GM12878 (cell line): Measurements from ENCODE around the gene GPR68. TPM values are rescaled to one million over a fixed set of nuclear protein-coding genes. Genes with fewer than 3 reads are reported as not detected.

Source experiments
- ATAC-seq: fragments of 200-7000 bp; cut with Tn5 transposase; 3 replicates; pipeline ENCODE4 v1.9.1; 2020; ENCODE audit warnings: mild to moderate bottlenecking, moderate library complexity
- BruUV-seq: library from RNA; stranded (reverse); fragments of 400-500 nt; replicated peaks from 2 replicates; lab custom pipeline; 2021; lab: Mats Ljungman, UMichigan
- CTCF ChIA-PET: fragments of 300-600 bp; sonication (Branson Sonifier 250); formaldehyde crosslinking; extraction: SDS; loops from one replicate; lab custom pipeline; 2021; ENCODE audit warnings: inconsistent platforms; lab: Yijun Ruan, JAX
- POLR2A ChIA-PET: fragments of 350-600 bp; formaldehyde crosslinking; extraction: SDS; loops from one replicate; lab custom pipeline; 2021; ENCODE audit warnings: inconsistent platforms; lab: Charles Lee
- RAD21 ChIA-PET: fragments of 300-600 bp; sonication (Branson Sonifier 250); formaldehyde crosslinking; loops from one replicate; lab custom pipeline; 2023; ENCODE audit warnings: antibody characterized with exemption; ENCODE audit not compliant: unreplicated experiment; lab: Charles Lee
- SMC1A ChIA-PET: fragments of 300-600 bp; sonication (Branson Sonifier 250); formaldehyde crosslinking; loops from one replicate; lab custom pipeline; 2023; ENCODE audit not compliant: unreplicated experiment, uncharacterized antibody; lab: Charles Lee
- DNase-seq: peaks from one replicate; pipeline ENCODE4 v3.0.0-alpha.2; 2011; ENCODE audit warnings: low read depth, low spot score
- FAIRE-seq: peaks from 3 replicates; lab custom pipeline; 2011; peaks lifted over from hg19 to GRCh38; lab: Jason Lieb, UNC
- H2AFZ ChIP-seq: 2 replicates; pipeline ENCODE4 v1.6.0; 2011; ENCODE audit warnings: low read depth, low read length, control low read depth; ENCODE audit not compliant: control insufficient read depth
- H3K27ac ChIP-seq: 2 replicates; pipeline ENCODE4 v1.5.1; 2011; ENCODE audit warnings: control low read depth; ENCODE audit not compliant: control insufficient read depth, insufficient read depth
- H3K27me3 ChIP-seq, 2 experiments: replicated peaks in 1 of 2; 2 replicates each; pipeline versions ENCODE4 v1.6.0 to v1.6.1; 2011; ENCODE audit warnings: low read length in 1 of 2; ENCODE audit not compliant: control insufficient read depth in 2 of 2, insufficient read depth in 2 of 2
- H3K36me3 ChIP-seq, 2 experiments: 2 replicates each; pipeline ENCODE4 v1.5.1; 2011; ENCODE audit warnings: low read length in 1 of 2; ENCODE audit not compliant: control insufficient read depth in 2 of 2, insufficient read depth in 2 of 2
- H3K4me1 ChIP-seq: 2 replicates; pipeline ENCODE4 v1.6.1; 2011; ENCODE audit warnings: mild to moderate bottlenecking, low read length, moderate library complexity, mixed read lengths; ENCODE audit not compliant: control insufficient read depth, insufficient read depth
- H3K4me2 ChIP-seq: 2 replicates; pipeline ENCODE4 v1.6.0; 2011; ENCODE audit warnings: control low read depth; ENCODE audit not compliant: control insufficient read depth, insufficient read depth
- H3K4me3 ChIP-seq: fragments of 200-600 bp; sonication (generic); 2 replicates; pipeline ENCODE4 v1.5.1; 2016
- H3K79me2 ChIP-seq: 2 replicates; pipeline ENCODE4 v1.6.0; 2011; ENCODE audit warnings: low read length; ENCODE audit not compliant: control insufficient read depth, insufficient read depth
- H3K9ac ChIP-seq: 2 replicates; pipeline ENCODE4 v1.8.0; 2011; ENCODE audit warnings: low read length, control low read depth, mixed read lengths; ENCODE audit not compliant: control insufficient read depth, insufficient read depth
- H3K9me3 ChIP-seq: replicated peaks from 3 replicates; pipeline ENCODE4 v1.5.1; 2011; ENCODE audit warnings: mild to moderate bottlenecking, low read length; ENCODE audit not compliant: control insufficient read depth, insufficient read depth
- H4K20me1 ChIP-seq: 2 replicates; pipeline ENCODE4 v1.6.0; 2011; ENCODE audit not compliant: control insufficient read depth, insufficient read depth
- ATF2 ChIP-seq: IDR thresholded peaks from 2 replicates; pipeline ENCODE4 v1.6.1; 2012; ENCODE audit warnings: low read length, inconsistent platforms
- MEF2B ChIP-seq: fragments of 450-650 bp; IDR thresholded peaks from 2 replicates; pipeline ENCODE4 v1.6.1; 2018; ENCODE audit warnings: mild to moderate bottlenecking, moderate library complexity; ENCODE audit not compliant: partially characterized antibody, poor library complexity, severe bottlenecking
- NFIC ChIP-seq: IDR thresholded peaks from 2 replicates; pipeline ENCODE4 v1.6.1; 2012; ENCODE audit warnings: low read depth, mild to moderate bottlenecking, inconsistent platforms, low read length, moderate library complexity
- NR2F1 ChIP-seq: fragments of 450-650 bp; conservative IDR thresholded peaks from 2 replicates; pipeline ENCODE4 v1.6.1; 2017; ENCODE audit warnings: mild to moderate bottlenecking
- POLR2AphosphoS2 ChIP-seq: IDR thresholded peaks from 2 replicates; pipeline ENCODE4 v1.6.1; 2011; ENCODE audit warnings: low read depth, mild to moderate bottlenecking, low read length, improper control_type of control experiment, moderate library complexity
- RAD21 ChIP-seq: IDR thresholded peaks from 2 replicates; pipeline ENCODE4 v1.6.1; 2011; ENCODE audit warnings: mild to moderate bottlenecking, low read depth, low read length, moderate library complexity; ENCODE audit not compliant: insufficient read depth
- RB1 ChIP-seq: fragments of 450-650 bp; formaldehyde crosslinking; IDR thresholded peaks from 2 replicates; pipeline ENCODE4 v1.6.1; 2017; ENCODE audit warnings: mild to moderate bottlenecking, borderline replicate concordance
- RELA ChIP-seq: fragments of 450-650 bp; IDR thresholded peaks from 2 replicates; pipeline ENCODE4 v1.8.0; 2014; ENCODE audit warnings: borderline replicate concordance; ENCODE audit not compliant: partially characterized antibody
- SREBF2 ChIP-seq: IDR thresholded peaks from 2 replicates; pipeline ENCODE4 v1.6.1; 2012; ENCODE audit warnings: mild to moderate bottlenecking, low read length
- STAT1 ChIP-seq: fragments of 450-650 bp; conservative IDR thresholded peaks from 2 replicates; pipeline ENCODE4 v1.6.1; 2014; ENCODE audit warnings: antibody characterized with exemption, mild to moderate bottlenecking
- YY1 ChIP-seq: IDR thresholded peaks from 2 replicates; pipeline ENCODE4 v1.6.1; 2011; ENCODE audit warnings: low read depth, mild to moderate bottlenecking, low read length
- WGBS: methylation state at CpG from one replicate; pipeline ENCODE4 v1.1.6; 2016; ENCODE audit warnings: low lambda C conversion rate; ENCODE audit not compliant: insufficient replicate concordance, insufficient coverage; ENCODE audit errors: missing lambda C conversion rate; 5-methylcytosine and 5-hydroxymethylcytosine counted together
- in situ Hi-C: fragments of 300-500 bp; cut with MboI; formaldehyde crosslinking; loops from 9 replicates; pipeline ENCODE4 v1.14.3; 2018; ENCODE audit warnings: mixed read lengths
- intact Hi-C: fragments of 100-400 bp; cut with micrococcal nuclease; formaldehyde crosslinking; loops from one replicate; pipeline ENCODE4 v1.14.2; 2022; ENCODE audit not compliant: unreplicated experiment
- polyA plus RNA-seq, 11 experiments: library from polyadenylated mRNA; depleted of rRNA in 4 of 11; unstranded in 6 of 11; stranded (reverse) in 5 of 11; fragments of >200 nt; fragmentation: Nextera tagmentation in 4 of 11; fragmentation: Illumina TruSeq in 1 of 11; extraction: Ambion mirVana in 4 of 11; extraction: Trizol in 1 of 11; gene quantifications; 1 replicate in 1 of 11; 2 replicates in 10 of 11; pipeline versions ENCODE4 v1.2.1 to v1.2.3, GENCODE V29; 2011 to 2016; ENCODE audit warnings: inconsistent platforms in 2 of 11, missing spikeins in 2 of 11, low read depth in 1 of 11
- total RNA-seq, 4 experiments: library from RNA; depleted of rRNA in 3 of 4; stranded (reverse); fragments of >200 nt in 3 of 4; fragmentation: Illumina TruSeq in 1 of 4; extraction: Trizol in 1 of 4; gene quantifications; 2 replicates each; pipeline versions ENCODE4 v1.2.1 to v1.2.3, GENCODE V29; 2013 to 2021
- TF ChIP-seq, protein P1 (sequence below): fragments of 450-650 bp; formaldehyde crosslinking; IDR thresholded peaks from 2 replicates; pipeline ENCODE4 v1.4.0; 2020; ENCODE audit warnings: mild to moderate bottlenecking, moderate library complexity
- TF ChIP-seq, protein P2 (sequence below): fragments of 450-650 bp; IDR thresholded peaks from 2 replicates; pipeline ENCODE4 v1.6.1; 2016; ENCODE audit warnings: mild to moderate bottlenecking
- TF ChIP-seq, protein P3 (sequence below): fragments of 150-350 bp; IDR thresholded peaks from 2 replicates; pipeline ENCODE4 v1.6.1; 2014; ENCODE audit warnings: mild to moderate bottlenecking, low read depth, low read length

Gene GPR68
- total and polyA plus RNA-seq, 10 of the 15 experiments (the other 5 are each of a cell fraction or from before 2014, with no cell fraction given), result 0.06 to 3.4 (median 1.8) TPM

- in situ Hi-C loops, result no loop called here
- Histone ChIP-seq H3K4me3 (no peak overlapping the region), H2AFZ (no peak overlapping the region), H3K79me2 (peaks cover 15% of the 10 kb centered on the region), H4K20me1 (no peaks in the 10 kb centered on the region), H3K36me3 (no peaks in the 10 kb centered on the region; a peak in 1 of 4 replicates), H3K9ac (no peak overlapping the region), H3K4me1 (peaks cover 37% of the 10 kb centered on the region), H3K9me3 (no peaks in the 10 kb centered on the region), H3K27ac (no peak overlapping the region), H3K4me2 (no peak overlapping the region), H3K27me3 (no peaks in the 10 kb centered on the region)
- FAIRE-seq (no peak), ATAC-seq (no peak), DNase-seq (no peak)
- intact Hi-C loops, result no loop called here
- 94% methylated on average over 9 of the region's 9 CpGs for WGBS
- ChIA-PET SMC1A (interaction anchor here (0.8 to 9.8 kb wide), 6 partner anchors 11 to 171 kb away, joined by 3 to 142 read pairs (median 6); no protein-coding TSS in a partner anchor), POLR2A (interaction anchor here (5.9 kb wide), 1 partner anchor 17 kb away, joined by 108 read pairs; no protein-coding TSS in a partner anchor), RAD21 (interaction anchor here (1.0 to 5.2 kb wide), 3 partner anchors 13 to 68 kb away, joined by 3 to 90 read pairs (median 6); no protein-coding TSS in a partner anchor), CTCF (interaction anchor here (6.5 kb wide), 1 partner anchor 17 kb away, joined by 59 read pairs; no protein-coding TSS in a partner anchor)
- no TSS peak for BruUV-seq
- TF ChIP-seq, protein P1, sequence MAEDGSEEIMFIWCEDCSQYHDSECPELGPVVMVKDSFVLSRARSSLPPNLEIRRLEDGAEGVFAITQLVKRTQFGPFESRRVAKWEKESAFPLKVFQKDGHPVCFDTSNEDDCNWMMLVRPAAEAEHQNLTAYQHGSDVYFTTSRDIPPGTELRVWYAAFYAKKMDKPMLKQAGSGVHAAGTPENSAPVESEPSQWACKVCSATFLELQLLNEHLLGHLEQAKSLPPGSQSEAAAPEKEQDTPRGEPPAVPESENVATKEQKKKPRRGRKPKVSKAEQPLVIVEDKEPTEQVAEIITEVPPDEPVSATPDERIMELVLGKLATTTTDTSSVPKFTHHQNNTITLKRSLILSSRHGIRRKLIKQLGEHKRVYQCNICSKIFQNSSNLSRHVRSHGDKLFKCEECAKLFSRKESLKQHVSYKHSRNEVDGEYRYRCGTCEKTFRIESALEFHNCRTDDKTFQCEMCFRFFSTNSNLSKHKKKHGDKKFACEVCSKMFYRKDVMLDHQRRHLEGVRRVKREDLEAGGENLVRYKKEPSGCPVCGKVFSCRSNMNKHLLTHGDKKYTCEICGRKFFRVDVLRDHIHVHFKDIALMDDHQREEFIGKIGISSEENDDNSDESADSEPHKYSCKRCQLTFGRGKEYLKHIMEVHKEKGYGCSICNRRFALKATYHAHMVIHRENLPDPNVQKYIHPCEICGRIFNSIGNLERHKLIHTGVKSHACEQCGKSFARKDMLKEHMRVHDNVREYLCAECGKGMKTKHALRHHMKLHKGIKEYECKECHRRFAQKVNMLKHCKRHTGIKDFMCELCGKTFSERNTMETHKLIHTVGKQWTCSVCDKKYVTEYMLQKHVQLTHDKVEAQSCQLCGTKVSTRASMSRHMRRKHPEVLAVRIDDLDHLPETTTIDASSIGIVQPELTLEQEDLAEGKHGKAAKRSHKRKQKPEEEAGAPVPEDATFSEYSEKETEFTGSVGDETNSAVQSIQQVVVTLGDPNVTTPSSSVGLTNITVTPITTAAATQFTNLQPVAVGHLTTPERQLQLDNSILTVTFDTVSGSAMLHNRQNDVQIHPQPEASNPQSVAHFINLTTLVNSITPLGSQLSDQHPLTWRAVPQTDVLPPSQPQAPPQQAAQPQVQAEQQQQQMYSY, result no peak
- TF ChIP-seq NFIC (no peak), POLR2AphosphoS2 (no peak), NR2F1 (no peak), YY1 (no peak), RELA (no peak), RAD21 (no peak), ATF2 (no peak), MEF2B (no peak), RB1 (no peak), SREBF2 (no peak), STAT1 (no peak)
- TF ChIP-seq, protein P2, sequence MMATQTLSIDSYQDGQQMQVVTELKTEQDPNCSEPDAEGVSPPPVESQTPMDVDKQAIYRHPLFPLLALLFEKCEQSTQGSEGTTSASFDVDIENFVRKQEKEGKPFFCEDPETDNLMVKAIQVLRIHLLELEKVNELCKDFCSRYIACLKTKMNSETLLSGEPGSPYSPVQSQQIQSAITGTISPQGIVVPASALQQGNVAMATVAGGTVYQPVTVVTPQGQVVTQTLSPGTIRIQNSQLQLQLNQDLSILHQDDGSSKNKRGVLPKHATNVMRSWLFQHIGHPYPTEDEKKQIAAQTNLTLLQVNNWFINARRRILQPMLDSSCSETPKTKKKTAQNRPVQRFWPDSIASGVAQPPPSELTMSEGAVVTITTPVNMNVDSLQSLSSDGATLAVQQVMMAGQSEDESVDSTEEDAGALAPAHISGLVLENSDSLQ, result no peak
- TF ChIP-seq, protein P3, sequence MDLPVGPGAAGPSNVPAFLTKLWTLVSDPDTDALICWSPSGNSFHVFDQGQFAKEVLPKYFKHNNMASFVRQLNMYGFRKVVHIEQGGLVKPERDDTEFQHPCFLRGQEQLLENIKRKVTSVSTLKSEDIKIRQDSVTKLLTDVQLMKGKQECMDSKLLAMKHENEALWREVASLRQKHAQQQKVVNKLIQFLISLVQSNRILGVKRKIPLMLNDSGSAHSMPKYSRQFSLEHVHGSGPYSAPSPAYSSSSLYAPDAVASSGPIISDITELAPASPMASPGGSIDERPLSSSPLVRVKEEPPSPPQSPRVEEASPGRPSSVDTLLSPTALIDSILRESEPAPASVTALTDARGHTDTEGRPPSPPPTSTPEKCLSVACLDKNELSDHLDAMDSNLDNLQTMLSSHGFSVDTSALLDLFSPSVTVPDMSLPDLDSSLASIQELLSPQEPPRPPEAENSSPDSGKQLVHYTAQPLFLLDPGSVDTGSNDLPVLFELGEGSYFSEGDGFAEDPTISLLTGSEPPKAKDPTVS, result no peak
These were observed 525 bp upstream of the GPR68 start for GRCh38 chr14:91245029-91245428.
